CD4-positive, alpha-beta T cell treated with Interleukin-15 for 4 hours (primary cell): ENCODE results near the gene STIM2.

Source experiments
- DNase-seq: peaks from one replicate; pipeline ENCODE4 v3.0.0-alpha.2; 2020; ENCODE audit warnings: low spot score

Gene STIM2

GRCh38 chr4:26837993-26838842, 22.4 kb upstream of the STIM2 start:
- DNase-seq = no peak

- no peak for DNase-seq
Observed at GRCh38 chr4:26839016-26839415, 21.6 kb upstream of the STIM2 start.

GRCh38 chr4:26839534-26839951, 21.1 kb upstream of the STIM2 start:
- no peak for DNase-seq

GRCh38 chr4:26840786-26841185, 19.9 kb upstream of the STIM2 start:
- DNase-seq = no peak

GRCh38 chr4:26842911-26843310, 17.7 kb upstream of the STIM2 start:
- no peak for DNase-seq

- DNase-seq = no peak
Observed at GRCh38 chr4:26850528-26850927, 10.1 kb upstream of the STIM2 start.

GRCh38 chr4:26851129-26851528, 9.5 kb upstream of the STIM2 start:
- DNase-seq = no peak

- DNase-seq = no peak
Observed at GRCh38 chr4:26854701-26855100, 5.9 kb upstream of the STIM2 start.

GRCh38 chr4:26856906-26857277, 3.7 kb upstream of the STIM2 start:
- DNase-seq = no peak

GRCh38 chr4:26857278-26858034, 3.2 kb upstream of the STIM2 start:
- DNase-seq = peak; percentile 93

GRCh38 chr4:26858035-26858918, 2.4 kb upstream of the STIM2 start:
- no peak for DNase-seq

GRCh38 chr4:26858947-26859401, 1.7 kb upstream of the STIM2 start:
- no peak for DNase-seq

GRCh38 chr4:26859762-26860156, 882 bp upstream of the STIM2 start:
- no peak for DNase-seq

- DNase-seq = peak; percentile 48
Observed at GRCh38 chr4:26860922-26861433, 337 bp downstream of the STIM2 start.

GRCh38 chr4:26861434-26862186, 969 bp downstream of the STIM2 start:
- DNase-seq = peak; percentile 81

- DNase-seq = no peak
Observed at GRCh38 chr4:26862381-26862915, 1.8 kb downstream of the STIM2 start.

- no peak for DNase-seq
Observed at GRCh38 chr4:26863512-26863911, 2.9 kb downstream of the STIM2 start.

- no peak for DNase-seq
Observed at GRCh38 chr4:26864899-26865298, 4.3 kb downstream of the STIM2 start.

GRCh38 chr4:26866203-26866602, 5.6 kb downstream of the STIM2 start:
- DNase-seq = no peak

- DNase-seq = peak; percentile 32
Observed at GRCh38 chr4:26866781-26867180, 6.1 kb downstream of the STIM2 start.
